Measurements from ENCODE around the gene DISC1.

GRCh38 chr1:231866392-231867331 lies 240.1 kb downstream of the DISC1 start:
- TF ChIP-seq POLR2A (IDR thresholded peaks at IDR 0.05) = no peak
- TF ChIP-seq CTCF (IDR thresholded peaks at IDR 0.05) = peak; percentile 62 to 85 (median 74)
